HG03439 (cell line): ENCODE results near the gene PPM1M.

Source experiments
- ATAC-seq: cut with Tn5 transposase; IDR thresholded peaks from one replicate; pipeline ENCODE4 v1.9.1; 2021; ENCODE audit warnings: mild to moderate bottlenecking, moderate library complexity; ENCODE audit not compliant: unreplicated experiment

PPM1M gene

DNA sequence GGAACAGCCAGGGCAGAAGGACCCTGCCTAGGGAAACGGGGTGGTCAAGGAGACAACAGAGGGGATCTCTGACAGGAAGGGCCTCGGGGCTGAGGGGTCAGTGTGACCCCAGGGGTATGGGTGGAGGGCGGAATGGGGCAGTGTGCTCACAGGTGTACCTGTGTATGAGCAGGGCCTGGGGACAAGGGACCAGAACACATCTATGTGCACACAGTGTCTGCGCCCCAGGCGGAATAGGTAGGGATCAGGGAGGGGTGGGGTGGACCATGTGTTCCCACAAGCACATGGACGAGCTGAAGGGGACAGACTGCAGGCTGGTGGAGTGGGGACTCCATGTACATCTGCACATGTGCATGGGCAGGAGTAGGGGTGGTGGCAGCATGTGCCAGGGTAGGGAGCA is 15.1 kb upstream of the PPM1M start:
- no peak for ATAC-seq

GRCh38 chr3:52230889-52231499 is 14.6 kb upstream of the PPM1M start:
- ATAC-seq, result no peak

DNA sequence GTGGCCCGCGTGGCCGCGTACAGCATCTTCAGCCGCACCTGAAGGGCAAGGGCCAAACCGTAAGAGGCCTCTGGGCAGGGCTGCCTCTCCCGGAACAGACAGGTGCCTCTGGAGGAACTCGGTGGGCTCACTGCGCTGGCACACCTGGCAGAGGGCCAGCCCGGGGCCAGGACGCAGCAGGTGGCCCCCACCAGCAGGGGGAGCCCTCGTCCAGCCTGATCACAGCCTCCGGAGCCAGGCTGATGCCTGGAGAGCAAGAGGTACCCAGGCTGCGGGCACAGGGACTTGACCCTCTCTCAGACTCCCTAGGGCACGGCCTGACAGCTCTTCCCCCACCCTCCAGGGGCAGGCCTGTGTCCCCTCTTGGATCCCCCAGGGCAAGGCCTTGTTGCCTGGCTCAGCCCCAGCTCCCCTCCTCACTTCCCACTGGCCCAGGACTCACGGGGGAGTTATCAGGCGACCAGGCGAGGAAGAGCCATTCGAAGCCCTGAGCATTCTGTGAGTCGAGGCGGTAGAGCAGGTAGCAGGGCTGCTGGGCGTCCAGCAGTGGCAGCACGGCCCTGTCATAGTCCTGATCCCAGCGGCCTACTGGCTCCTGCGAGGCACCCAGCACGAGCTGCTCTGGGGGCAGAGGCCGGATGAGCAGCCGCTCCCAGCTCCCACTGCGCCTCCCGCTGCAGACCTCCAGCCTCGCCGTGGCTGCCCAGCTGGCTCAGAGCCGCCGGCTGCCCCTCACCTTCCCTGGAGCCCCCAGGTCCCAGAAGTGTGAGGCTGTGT is 13.9 kb upstream of the PPM1M start:
- ATAC-seq, result no peak

DNA sequence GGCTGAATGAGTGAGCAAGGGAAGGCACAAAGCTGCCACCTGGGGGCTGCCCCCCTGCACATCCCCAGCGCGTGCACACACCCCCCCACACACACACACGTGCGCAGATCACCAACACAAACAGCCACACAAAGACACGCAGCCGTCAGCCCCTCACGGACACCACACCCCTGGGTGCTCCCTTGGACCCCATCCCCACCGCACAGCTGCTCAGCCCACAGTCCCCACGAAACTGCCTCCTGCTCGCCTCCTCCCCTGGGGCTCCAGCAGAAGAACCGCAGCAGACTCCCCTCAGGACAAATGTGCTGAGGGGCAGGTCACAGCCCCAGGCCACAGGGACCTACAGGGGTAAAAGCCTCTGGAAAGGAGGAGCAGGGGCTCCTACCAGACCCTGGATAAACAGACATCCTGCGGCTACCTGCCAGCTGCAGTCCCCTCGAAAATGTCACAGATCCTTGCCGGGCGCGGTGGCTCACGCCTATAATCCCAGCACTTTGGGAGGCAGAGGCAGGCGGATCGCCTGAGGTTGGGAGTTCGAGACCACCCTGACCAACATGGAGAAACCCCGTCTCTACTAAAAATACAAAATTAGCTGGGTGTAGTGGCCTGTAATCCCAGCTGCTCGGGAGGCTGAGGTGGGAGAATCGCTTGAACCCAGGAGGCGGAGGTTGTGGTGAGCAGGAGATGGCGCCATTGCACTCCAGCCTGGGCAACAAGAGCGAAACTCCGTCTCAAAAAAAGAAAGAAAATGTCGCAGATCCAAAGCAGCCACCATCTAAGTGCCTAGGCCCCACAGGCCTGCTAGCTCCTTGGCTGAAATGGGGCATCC is 13.1 kb upstream of the PPM1M start:
- ATAC-seq, result no peak

GRCh38 chr3:52233108-52233591 is 12.4 kb upstream of the PPM1M start:
- no peak for ATAC-seq

- no peak for ATAC-seq
Measured at GRCh38 chr3:52233968-52234367, 11.6 kb upstream of the PPM1M start.

GRCh38 chr3:52234516-52235447 is 10.8 kb upstream of the PPM1M start:
- ATAC-seq, result no peak

- no peak for ATAC-seq
Measured at GRCh38 chr3:52236424-52236886, 9.1 kb upstream of the PPM1M start.

- ATAC-seq, result no peak
Measured at GRCh38 chr3:52237006-52237656, 8.4 kb upstream of the PPM1M start.

- ATAC-seq, result no peak
Measured at GRCh38 chr3:52237657-52238172, 7.8 kb upstream of the PPM1M start.

GRCh38 chr3:52238193-52238760 is 7.3 kb upstream of the PPM1M start:
- no peak for ATAC-seq

DNA sequence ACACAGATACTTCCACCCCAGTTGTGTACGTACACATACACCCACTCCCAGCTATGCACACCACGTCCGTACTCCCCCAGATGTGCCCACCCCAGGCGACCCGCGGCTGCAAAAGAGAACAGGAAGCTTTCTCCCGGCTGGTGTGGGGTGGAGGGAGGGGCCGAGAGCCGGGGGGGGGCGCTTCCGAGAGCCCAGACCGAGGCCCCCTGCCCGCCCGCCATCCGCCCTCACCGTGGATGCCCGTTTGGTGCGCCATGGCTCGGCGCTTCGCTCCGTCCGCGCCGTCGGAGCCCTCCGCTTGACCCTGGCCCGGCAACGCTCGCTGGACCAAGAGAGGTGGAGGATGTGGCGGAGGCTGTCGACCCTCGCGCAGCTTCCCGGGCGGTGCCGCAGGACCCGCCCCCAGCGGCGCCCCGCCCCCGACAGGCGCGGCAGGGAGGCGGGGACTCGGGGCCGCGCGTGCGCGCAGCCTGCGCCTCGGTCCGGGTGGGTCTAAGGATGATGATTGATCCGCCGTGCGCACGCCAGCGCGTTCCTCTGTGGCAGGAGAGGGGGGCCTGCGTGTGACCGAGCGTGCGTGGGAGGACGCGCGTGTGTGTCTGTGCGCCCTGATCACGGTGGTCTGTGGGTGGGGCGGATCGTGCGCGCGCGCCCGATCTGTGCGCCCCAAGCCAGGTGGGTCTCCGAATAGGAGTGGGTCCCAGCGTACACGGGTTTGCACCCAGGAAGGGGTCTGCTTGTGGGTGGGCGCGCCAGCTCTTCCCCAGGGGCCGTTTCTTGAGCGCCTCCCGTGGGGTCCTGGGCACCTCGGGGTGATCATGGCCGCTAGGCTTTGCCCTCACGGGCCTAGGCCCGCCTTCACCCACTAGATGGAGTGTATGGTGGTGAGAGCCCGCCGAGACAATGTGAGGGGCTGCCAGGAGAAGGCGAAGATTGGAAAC is 6.5 kb upstream of the PPM1M start, which contains the start of gene TWF2:
TSS of gene TWF2 (minus strand) at position 398 of the 941 bp plus-strand sequence. CDS start at position 256, 142 bp downstream.
- peak; percentile 65 for ATAC-seq

- ATAC-seq, result no peak
Measured at GRCh38 chr3:52240059-52240885, 5.3 kb upstream of the PPM1M start.

- no peak for ATAC-seq
Measured at GRCh38 chr3:52240886-52241370, 4.6 kb upstream of the PPM1M start.

DNA sequence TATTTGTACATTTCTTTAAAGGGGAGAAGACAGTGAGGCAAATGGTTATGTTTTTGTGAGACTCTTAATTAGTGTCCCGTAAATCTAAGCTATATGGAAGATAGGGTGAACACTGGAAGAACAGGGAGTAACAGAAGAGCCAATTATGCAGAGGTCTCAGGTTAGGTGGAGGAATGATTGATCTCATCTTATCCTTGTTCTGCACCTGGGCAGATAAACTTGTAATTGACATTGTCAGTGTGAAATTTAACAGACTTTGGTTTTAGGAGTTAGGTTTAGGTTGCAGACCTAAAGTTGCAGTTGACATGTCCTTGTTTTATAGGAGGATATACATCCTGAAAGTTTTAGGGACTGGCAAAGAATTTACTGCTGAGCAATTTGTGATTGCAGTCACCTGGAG is 3.5 kb upstream of the PPM1M start:
- ATAC-seq, result no peak

DNA sequence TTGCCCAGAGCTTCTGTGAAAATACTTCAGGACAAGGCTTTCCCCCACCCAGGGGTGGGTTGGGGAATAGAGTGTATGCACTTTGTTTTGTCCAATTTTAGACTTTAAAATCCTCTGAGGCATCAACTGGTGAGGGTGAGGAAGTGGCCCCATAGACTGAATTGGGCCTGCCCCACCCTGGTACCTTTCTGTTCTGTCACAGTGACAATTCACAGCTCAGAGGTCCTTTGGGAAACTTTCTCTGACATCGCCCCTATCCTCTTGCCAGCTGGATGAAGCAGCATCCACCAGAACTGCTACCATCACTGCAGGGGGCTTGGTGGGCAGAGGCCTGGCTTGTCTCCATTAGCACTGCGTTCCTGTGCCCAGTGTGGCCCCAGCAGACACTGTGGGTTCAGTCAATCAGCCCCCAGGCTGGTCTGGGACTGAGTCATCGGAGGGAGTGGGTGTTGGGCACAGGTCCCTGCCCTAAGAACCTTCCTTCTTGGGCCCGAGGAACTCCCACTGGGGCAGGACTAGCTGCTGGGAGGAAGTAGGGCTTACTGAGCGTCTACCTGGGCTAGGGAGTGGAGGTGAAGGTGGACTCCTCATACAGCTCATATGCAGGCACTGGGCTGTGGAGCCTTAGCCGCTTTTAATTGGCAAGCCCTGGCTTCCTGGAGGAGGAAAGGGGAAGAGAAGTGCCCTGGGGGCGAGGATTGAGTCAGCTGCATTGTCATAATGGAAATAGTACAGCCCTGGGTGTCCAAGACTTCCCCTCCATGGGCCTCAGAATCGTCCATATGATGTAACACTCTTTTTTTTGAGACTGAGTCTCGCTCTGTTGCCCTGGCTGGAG is 1.5 kb upstream of the PPM1M start:
- no peak for ATAC-seq
